Tibial nerve (tissue), 4 donors: ENCODE data around the gene CLGN. TPM values are rescaled to one million over a fixed set of nuclear protein-coding genes. Genes with fewer than 3 reads are reported as not detected.

Experiments
- DNase-seq, 2 donors: peaks; one replicate each; pipeline ENCODE4 v3.0.0-alpha.2; 2019; ENCODE audit warnings: low spot score in 2 of 2
- H3K27ac ChIP-seq, 4 donors: fragments of 200-600 bp; sonication (generic) in 3 of 4; one replicate each; pipeline ENCODE4 v1.5.1; 2017 to 2019; ENCODE audit warnings: mild to moderate bottlenecking in 1 of 4
- H3K27me3 ChIP-seq, 2 donors: fragments of 200-600 bp; sonication (generic) in 1 of 2; one replicate each; pipeline versions ENCODE4 v1.5.1 to v1.6.0; 2017 to 2019
- H3K36me3 ChIP-seq, 3 donors: fragments of 200-600 bp; sonication (generic); one replicate each; pipeline ENCODE4 v1.5.1; 2018 to 2019
- H3K4me1 ChIP-seq, 4 donors: fragments of 200-600 bp; sonication (generic) in 3 of 4; one replicate each; pipeline ENCODE4 v1.5.1; 2017 to 2019
- H3K4me3 ChIP-seq, 4 donors: fragments of 200-600 bp; sonication (generic) in 3 of 4; one replicate each; pipeline ENCODE4 v1.5.1; 2017 to 2019; ENCODE audit warnings: mild to moderate bottlenecking in 1 of 4, moderate library complexity in 1 of 4
- H3K9me3 ChIP-seq, 4 donors: fragments of 200-600 bp; sonication (generic) in 3 of 4; one replicate each; pipeline ENCODE4 v1.5.1; 2017 to 2019
- EP300 ChIP-seq, 2 donors: sonication (generic); formaldehyde crosslinking; IDR thresholded peaks; one replicate each; pipeline ENCODE4 v1.6.1; 2017; ENCODE audit warnings: antibody characterized with exemption in 2 of 2, mild to moderate bottlenecking in 1 of 2
- POLR2A ChIP-seq, 2 donors: fragments of 450-650 bp; IDR thresholded peaks; one replicate each; pipeline ENCODE4 v1.6.1; 2017; ENCODE audit warnings: antibody characterized with exemption in 2 of 2, mild to moderate bottlenecking in 2 of 2, moderate library complexity in 2 of 2
- WGBS, 2 donors: methylation state at CpG; one replicate each; pipeline ENCODE4 v1.1.5; 2018; 5-methylcytosine and 5-hydroxymethylcytosine counted together
- total RNA-seq, 4 donors: library from RNA; depleted of rRNA; stranded (reverse); fragments of >200 nt; gene quantifications; one replicate each; pipeline ENCODE4 v1.1.0, GENCODE V29; 2016
- TF ChIP-seq, protein P1 (sequence below), 5 experiments: fragments of 200-600 bp in 3 of 5; fragments of 450-650 bp in 2 of 5; sonication (generic) in 3 of 5; IDR thresholded peaks; one replicate each; pipeline ENCODE4 v1.5.1; 2016 to 2019; ENCODE audit warnings: antibody characterized with exemption in 5 of 5, mild to moderate bottlenecking in 3 of 5, moderate library complexity in 2 of 5

CLGN gene
- total RNA-seq, 4 donors from 2014 or later = 0.42 to 2.5 (median 1.1) TPM

DNA sequence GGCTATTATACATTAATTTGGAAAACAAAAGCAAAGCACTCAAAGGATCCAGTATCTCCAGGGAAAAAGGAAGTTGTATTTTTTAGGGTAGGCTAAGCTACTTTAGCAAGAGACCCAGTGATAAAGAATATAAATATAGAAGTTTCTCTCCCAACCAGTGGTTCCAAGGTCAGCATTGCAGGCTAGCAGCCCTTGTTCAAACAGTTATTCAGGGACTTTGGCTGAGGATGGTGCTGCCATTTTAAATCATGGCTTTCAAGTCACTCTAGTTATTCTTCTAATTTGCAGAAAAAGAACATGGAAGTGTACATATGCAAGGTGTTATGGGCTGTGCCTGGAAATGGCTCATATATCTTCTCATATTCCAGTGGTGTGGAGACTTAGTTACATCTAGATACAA, 44.7 kb downstream of the CLGN start:
- Histone ChIP-seq H3K9me3 (no peaks in the 10 kb centered on the region), H3K27me3 (no peaks in the 10 kb centered on the region), H3K4me3 (no peak overlapping the region), H3K27ac (no peak overlapping the region), H3K36me3 (peaks cover 0 to 25% (median 0%) of the 10 kb centered on the region in 3 donors), H3K4me1 (no peaks in the 10 kb centered on the region)
- no peak for TF ChIP-seq POLR2A (IDR thresholded peaks at IDR 0.05)
- TF ChIP-seq, protein P1, sequence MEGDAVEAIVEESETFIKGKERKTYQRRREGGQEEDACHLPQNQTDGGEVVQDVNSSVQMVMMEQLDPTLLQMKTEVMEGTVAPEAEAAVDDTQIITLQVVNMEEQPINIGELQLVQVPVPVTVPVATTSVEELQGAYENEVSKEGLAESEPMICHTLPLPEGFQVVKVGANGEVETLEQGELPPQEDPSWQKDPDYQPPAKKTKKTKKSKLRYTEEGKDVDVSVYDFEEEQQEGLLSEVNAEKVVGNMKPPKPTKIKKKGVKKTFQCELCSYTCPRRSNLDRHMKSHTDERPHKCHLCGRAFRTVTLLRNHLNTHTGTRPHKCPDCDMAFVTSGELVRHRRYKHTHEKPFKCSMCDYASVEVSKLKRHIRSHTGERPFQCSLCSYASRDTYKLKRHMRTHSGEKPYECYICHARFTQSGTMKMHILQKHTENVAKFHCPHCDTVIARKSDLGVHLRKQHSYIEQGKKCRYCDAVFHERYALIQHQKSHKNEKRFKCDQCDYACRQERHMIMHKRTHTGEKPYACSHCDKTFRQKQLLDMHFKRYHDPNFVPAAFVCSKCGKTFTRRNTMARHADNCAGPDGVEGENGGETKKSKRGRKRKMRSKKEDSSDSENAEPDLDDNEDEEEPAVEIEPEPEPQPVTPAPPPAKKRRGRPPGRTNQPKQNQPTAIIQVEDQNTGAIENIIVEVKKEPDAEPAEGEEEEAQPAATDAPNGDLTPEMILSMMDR (IDR thresholded peaks at IDR 0.05) = no peak
- no peak for TF ChIP-seq EP300 (IDR thresholded peaks at IDR 0.05)
- no peak for DNase-seq

- DNase-seq = no peak
- H3K36me3 ChIP-seq = no peaks in the 10 kb centered on the region
- 3 to 4% methylated on average over 8 of the region's 8 CpGs for WGBS, 2 donors
- H3K27ac ChIP-seq = peak overlapping the region; percentile 80 to 95 (median 90)
- no peak for TF ChIP-seq POLR2A (IDR thresholded peaks at IDR 0.05)
- TF ChIP-seq EP300 (IDR thresholded peaks at IDR 0.05) = no peak
- TF ChIP-seq, protein P1 (IDR thresholded peaks at IDR 0.05) = no peak
- no peaks in the 10 kb centered on the region for H3K9me3 ChIP-seq
- H3K4me3 ChIP-seq = peak overlapping the region; percentile 74 to 98 (median 88)
- no peaks in the 10 kb centered on the region for H3K27me3 ChIP-seq
- peaks cover 3 to 42% (median 11%) of the 10 kb centered on the region in 4 donors for H3K4me1 ChIP-seq
These were observed 53.3 kb downstream of the CLGN start for GRCh38 chr4:140374130-140374477.

DNA sequence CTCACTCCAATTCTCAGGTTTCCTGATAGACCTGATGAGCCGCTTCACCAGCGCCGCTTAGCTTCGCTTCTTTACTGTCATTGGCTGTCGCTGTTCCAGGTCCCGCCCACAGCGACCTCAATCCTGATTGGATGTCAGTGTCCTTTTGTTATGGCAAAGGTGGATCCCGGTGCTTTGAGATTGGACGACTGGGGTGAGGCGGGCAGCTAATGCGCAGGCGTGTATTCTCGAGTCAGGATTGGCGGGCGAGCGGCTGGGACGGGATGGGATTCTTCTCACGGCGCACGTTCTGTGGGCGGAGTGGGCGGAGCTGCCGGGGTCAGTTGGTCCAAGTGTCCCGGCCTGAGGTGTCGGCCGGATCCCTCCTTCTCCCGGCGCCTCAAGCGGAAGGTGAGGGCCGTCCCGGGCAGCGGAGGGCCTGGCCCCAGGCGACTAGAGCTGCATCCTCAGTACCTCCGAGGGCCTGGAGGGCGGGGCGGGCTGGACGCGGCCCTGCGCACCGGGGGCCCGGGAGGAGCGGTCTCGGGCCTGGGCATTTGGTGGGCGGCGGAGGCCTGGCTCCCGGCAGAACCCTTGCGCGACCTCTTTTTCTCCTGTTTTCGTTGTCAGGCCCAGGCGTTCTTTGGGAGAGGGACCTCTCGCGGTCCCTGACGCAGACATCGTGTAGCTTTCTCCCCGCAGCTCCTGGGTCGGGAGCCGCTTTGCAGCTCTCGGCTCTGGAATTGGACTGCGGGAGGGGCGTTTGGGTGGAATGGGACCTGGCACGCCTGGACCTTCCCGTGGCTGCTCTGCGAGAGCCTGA, 53.9 kb downstream of the CLGN start, which contains the start of gene SCOC:
TSS of gene SCOC (plus strand) at position 319 of the 802 bp plus-strand sequence. CDS start 5,525 bp downstream, outside the sequence.
- no peaks in the 10 kb centered on the region for H3K9me3 ChIP-seq
- H3K27ac ChIP-seq = peak within 1 kb of the TSS; percentile 80 to 95 (median 90)
- H3K4me1 ChIP-seq = peaks cover 3 to 42% (median 11%) of the 10 kb centered on the region in 4 donors
- WGBS, 2 donors = 1% methylated on average over 46 to 63 of the region's 63 CpGs
- H3K36me3 ChIP-seq = no peaks in the 10 kb centered on the region
- peak within 1 kb of the TSS; percentile 74 to 98 (median 88) for H3K4me3 ChIP-seq
- no peaks in the 10 kb centered on the region for H3K27me3 ChIP-seq
- TF ChIP-seq, protein P1 (IDR thresholded peaks at IDR 0.05) = no peak
- TF ChIP-seq EP300 (IDR thresholded peaks at IDR 0.05) (peak; percentile 42 to 82), POLR2A (IDR thresholded peaks at IDR 0.05) (peak; percentile 29 to 72)
- peak; percentile 99 to 100 for DNase-seq

DNA sequence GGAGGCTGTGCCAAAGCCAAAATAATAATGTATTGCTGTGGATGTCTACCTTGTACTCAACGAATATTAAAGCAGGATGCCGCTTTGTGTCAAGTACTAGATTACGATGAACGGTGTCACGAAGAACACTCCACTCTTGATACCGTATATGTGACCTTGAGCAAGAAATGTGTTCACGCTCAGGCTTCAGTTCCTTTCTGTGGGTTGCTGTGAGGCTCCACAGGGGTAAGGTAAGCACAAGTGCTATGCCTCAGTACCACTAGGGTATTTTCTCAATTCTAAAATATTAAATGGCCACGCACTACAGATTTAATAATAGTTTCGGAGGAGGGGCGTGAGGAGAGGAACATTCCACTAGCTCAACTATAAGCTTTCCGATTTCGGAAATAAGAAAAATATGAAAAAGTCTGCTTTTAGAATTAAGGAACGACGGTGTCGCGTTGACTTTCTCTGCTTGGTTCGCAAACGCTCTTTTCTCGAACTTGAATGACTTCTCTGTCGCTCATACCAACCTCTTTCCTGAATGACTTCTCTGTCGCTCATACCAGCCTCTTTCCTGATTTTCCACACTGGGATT, 54.6 kb downstream of the CLGN start:
- peak overlapping the region; percentile 65 to 98 (median 88) for H3K4me3 ChIP-seq
- no peaks in the 10 kb centered on the region for H3K27me3 ChIP-seq
- WGBS, 2 donors = 2% methylated on average over 21 of the region's 21 CpGs
- no peak for TF ChIP-seq EP300 (IDR thresholded peaks at IDR 0.05)
- TF ChIP-seq, protein P1 (IDR thresholded peaks at IDR 0.05) = peak in 3 of 5 experiments; percentile 4 to 50 (median 50)
- no peak for TF ChIP-seq POLR2A (IDR thresholded peaks at IDR 0.05)
- H3K36me3 ChIP-seq = no peaks in the 10 kb centered on the region
- no peaks in the 10 kb centered on the region for H3K9me3 ChIP-seq
- H3K27ac ChIP-seq = peak overlapping the region in 3 of 4 donors; percentile 87 to 95 (median 90)
- DNase-seq = no peak
- H3K4me1 ChIP-seq = peaks cover 3 to 42% (median 11%) of the 10 kb centered on the region in 4 donors

- Histone ChIP-seq H3K36me3 (no peaks in the 10 kb centered on the region), H3K27me3 (no peaks in the 10 kb centered on the region), H3K9me3 (no peaks in the 10 kb centered on the region), H3K4me1 (peaks cover 0 to 5% (median 0%) of the 10 kb centered on the region in 4 donors), H3K27ac (no peak overlapping the region), H3K4me3 (no peak overlapping the region)
- 78 to 80% methylated on average over 3 of the region's 3 CpGs for WGBS, 2 donors
- TF ChIP-seq EP300 (IDR thresholded peaks at IDR 0.05) (no peak), POLR2A (IDR thresholded peaks at IDR 0.05) (no peak)
- TF ChIP-seq, protein P1 (IDR thresholded peaks at IDR 0.05) = no peak
- no peak for DNase-seq
These were observed 58.8 kb downstream of the CLGN start for GRCh38 chr4:140368686-140369085.
